ENCODE measurements around the gene CNIH2. TPM values are rescaled to one million over a fixed set of nuclear protein-coding genes. Genes with fewer than 3 reads are reported as not detected.

Gene CNIH2
- polyA plus RNA-seq (2012; ENCODE audit: missing spikeins), result 0.47 TPM

- DNase-seq (ENCODE audit: insufficient read length) (peak; percentile 74), FAIRE-seq (peak; percentile 81)
- TF ChIP-seq TAF1 (IDR thresholded peaks at IDR 0.05; ENCODE audit: borderline replicate concordance, low read depth, low read length) (no peak), POLR2A (IDR thresholded peaks at IDR 0.05; ENCODE audit: low read depth, low read length) (no peak; the same call in 1 of the 2 replicates), POLR2AphosphoS5 (IDR thresholded peaks at IDR 0.05; ENCODE audit: low read depth, low read length) (no peak)
Measured at GRCh38 chr11:66277471-66278362, at the start of gene CNIH2. TSS of gene CNIH2 (plus strand) at chr11:66278175. CDS start at chr11:66278457, 282 bp downstream.

DNA sequence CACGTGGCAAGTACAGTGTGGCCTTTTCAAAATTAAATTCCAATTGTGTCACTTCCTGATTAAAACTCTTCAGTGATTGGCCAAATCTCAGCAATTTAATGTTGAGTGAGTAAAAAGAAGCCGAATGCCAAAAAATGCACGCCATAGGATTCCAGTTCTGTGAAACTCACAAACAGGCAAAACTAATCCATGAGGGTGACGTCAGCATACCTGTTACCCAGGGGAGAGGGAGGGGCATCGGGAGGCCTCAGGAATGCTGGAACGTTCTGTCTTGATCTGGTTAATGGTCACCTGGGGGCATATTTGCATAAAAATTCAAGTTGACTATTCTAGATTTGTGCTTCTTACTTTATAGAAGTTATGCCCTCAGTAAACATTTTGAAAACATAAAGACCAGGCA is 49.5 kb upstream of the CNIH2 start:
- FAIRE-seq (no peak), DNase-seq (ENCODE audit: insufficient read length) (no peak)
- TF ChIP-seq TAF1 (IDR thresholded peaks at IDR 0.05; ENCODE audit: borderline replicate concordance, low read depth, low read length) (no peak), POLR2A (IDR thresholded peaks at IDR 0.05; ENCODE audit: low read depth, low read length) (no peak), POLR2AphosphoS5 (IDR thresholded peaks at IDR 0.05; ENCODE audit: low read depth, low read length) (no peak)

DNA sequence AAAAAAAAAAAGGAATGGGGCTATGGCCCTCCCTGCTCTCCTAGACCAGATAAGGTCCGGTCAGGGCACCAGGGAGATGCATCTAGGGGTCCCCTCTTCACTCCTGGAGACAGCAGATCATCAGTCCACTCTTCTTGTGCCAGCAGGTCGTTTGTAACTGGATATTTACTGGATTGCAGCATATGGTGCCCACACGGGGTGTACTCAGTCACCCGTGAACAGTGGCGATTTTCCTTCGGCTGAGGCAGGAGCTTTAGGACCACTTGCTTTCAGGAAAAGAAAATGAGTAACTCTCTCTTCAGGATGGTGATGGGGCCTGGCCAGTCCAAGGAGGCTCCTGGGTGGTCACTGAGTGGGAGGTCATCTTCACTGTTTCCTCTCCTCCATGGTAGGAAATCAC is 47.8 kb upstream of the CNIH2 start:
- TF ChIP-seq TAF1 (IDR thresholded peaks at IDR 0.05; ENCODE audit: borderline replicate concordance, low read depth, low read length) (no peak), POLR2AphosphoS5 (IDR thresholded peaks at IDR 0.05; ENCODE audit: low read depth, low read length) (no peak)
- no peak for FAIRE-seq
- no peak for DNase-seq (ENCODE audit: insufficient read length)

DNA sequence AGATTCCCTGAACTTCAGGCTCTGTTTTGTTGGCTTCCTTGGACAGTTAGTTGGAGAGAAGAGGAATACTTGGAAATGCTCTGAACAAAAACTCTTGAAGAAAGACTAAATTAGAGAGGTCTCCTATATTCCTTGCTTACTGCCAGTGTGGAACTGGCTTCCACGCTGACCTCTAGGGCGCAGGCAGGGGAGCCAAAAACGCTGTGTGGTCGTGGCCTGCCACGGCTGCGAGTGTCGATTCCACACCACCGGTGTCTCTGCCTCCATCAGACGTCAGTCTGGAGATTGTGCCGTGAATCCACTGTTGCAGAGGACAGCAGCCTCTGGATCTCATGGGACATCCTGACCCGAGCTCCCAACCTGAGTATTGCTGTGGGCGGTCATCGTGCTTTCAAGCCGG is 47.0 kb upstream of the CNIH2 start:
- TF ChIP-seq POLR2AphosphoS5 (IDR thresholded peaks at IDR 0.05; ENCODE audit: low read depth, low read length), result no peak
- DNase-seq (ENCODE audit: insufficient read length), result no peak
- no peak for FAIRE-seq

DNA sequence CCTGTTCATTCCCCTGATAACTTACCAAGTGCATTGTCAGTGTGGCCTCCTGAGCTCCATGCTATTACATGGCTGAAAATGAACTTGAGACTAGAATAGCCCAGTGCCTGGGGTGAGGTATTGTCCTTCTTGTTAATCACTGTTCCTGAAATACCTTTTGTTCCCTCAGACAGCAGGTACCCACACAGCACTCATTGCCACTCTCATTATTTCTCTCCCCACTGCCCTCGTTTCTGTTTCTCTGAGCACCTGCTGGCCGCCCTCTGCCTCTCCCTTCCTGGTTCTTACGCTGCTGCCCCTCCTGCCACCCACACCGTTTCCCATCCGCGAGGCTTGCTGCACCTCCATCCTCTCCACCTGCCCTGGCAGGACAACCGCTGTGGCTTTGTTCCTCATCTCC is 46.4 kb upstream of the CNIH2 start:
- DNase-seq (ENCODE audit: insufficient read length) (no peak), FAIRE-seq (no peak)
- TF ChIP-seq TAF1 (IDR thresholded peaks at IDR 0.05; ENCODE audit: borderline replicate concordance, low read depth, low read length), result no peak
- TF ChIP-seq POLR2A (IDR thresholded peaks at IDR 0.05; ENCODE audit: low read depth, low read length), result no peak
- no peak for TF ChIP-seq POLR2AphosphoS5 (IDR thresholded peaks at IDR 0.05; ENCODE audit: low read depth, low read length)

DNA sequence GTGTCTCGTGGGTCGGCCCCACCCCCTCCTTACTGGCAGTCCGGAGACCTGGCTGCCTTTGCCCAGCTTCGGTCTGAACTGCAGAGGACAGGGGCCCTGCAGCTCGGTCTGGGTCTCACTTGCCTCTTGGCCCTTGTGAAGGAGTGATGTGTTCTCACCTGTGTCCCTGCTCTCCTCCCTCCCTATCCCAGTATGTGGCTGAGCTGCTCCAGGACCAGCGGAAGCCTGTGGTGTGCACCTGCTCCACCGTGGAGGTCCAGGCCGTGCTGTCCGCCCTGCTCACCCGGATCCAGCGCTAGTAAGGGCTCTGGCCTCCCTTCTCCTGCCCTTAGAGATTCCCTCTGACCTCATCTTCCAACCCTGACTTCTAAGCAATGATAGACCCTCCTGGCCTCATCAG is 45.2 kb upstream of the CNIH2 start:
- DNase-seq (ENCODE audit: insufficient read length) (no peak), FAIRE-seq (no peak)
- no peak for TF ChIP-seq TAF1 (IDR thresholded peaks at IDR 0.05; ENCODE audit: borderline replicate concordance, low read depth, low read length)
- no peak for TF ChIP-seq POLR2AphosphoS5 (IDR thresholded peaks at IDR 0.05; ENCODE audit: low read depth, low read length)
- TF ChIP-seq POLR2A (IDR thresholded peaks at IDR 0.05; ENCODE audit: low read depth, low read length), result no peak

DNA sequence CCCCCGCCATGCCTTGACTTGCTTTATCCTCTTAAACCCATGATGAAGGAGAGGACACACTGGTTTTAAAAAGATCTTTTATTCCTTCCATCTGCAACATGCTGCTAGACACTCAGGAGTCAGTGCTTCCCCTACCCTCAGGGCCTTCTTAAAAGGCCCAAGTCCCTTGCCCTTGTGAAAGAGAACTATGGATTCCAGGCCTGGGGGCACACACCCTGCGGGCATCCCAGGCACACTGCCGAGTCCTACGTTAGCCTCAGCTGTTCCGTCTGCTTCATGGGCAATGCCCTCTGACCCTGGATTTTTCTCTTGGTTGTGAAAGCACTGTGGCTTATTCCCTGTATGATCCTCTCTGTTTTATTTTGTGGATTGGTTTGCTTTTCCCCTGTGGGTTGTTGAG is 44.7 kb upstream of the CNIH2 start:
- TF ChIP-seq TAF1 (IDR thresholded peaks at IDR 0.05; ENCODE audit: borderline replicate concordance, low read depth, low read length) (no peak), POLR2A (IDR thresholded peaks at IDR 0.05; ENCODE audit: low read depth, low read length) (no peak), POLR2AphosphoS5 (IDR thresholded peaks at IDR 0.05; ENCODE audit: low read depth, low read length) (no peak)
- DNase-seq (ENCODE audit: insufficient read length), result no peak
- no peak for FAIRE-seq

- TF ChIP-seq POLR2AphosphoS5 (IDR thresholded peaks at IDR 0.05; ENCODE audit: low read depth, low read length), result no peak
- TF ChIP-seq TAF1 (IDR thresholded peaks at IDR 0.05; ENCODE audit: borderline replicate concordance, low read depth, low read length), result no peak
- TF ChIP-seq POLR2A (IDR thresholded peaks at IDR 0.05; ENCODE audit: low read depth, low read length), result no peak
- DNase-seq (ENCODE audit: insufficient read length), result no peak
- no peak for FAIRE-seq
Measured at GRCh38 chr11:66235141-66235540, 42.8 kb upstream of the CNIH2 start.

DNA sequence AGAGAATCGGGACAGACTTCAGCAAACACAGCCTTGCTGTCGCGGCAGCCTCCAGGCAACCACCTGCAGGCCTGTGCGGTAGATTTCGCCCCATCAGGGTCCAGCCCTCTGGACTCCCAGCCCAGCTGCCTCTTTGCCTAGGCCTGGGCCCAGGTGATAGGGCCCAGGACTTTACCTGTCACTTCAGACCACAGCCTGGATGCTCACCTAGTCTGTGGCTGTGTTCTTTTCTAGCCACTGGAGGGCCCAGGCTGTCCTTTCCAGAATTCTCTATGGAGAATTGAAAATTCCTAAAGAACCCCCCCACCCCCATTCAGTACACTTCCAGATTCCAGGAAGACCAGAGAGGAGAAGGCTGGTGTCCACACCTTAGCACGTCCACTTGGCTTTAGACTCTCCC is 40.1 kb upstream of the CNIH2 start:
- TF ChIP-seq TAF1 (IDR thresholded peaks at IDR 0.05; ENCODE audit: borderline replicate concordance, low read depth, low read length) (no peak), POLR2A (IDR thresholded peaks at IDR 0.05; ENCODE audit: low read depth, low read length) (no peak), POLR2AphosphoS5 (IDR thresholded peaks at IDR 0.05; ENCODE audit: low read depth, low read length) (no peak)
- FAIRE-seq (no peak), DNase-seq (ENCODE audit: insufficient read length) (no peak)

GRCh38 chr11:66238786-66239413 is 39.1 kb upstream of the CNIH2 start:
- no peak for DNase-seq (ENCODE audit: insufficient read length)
- TF ChIP-seq TAF1 (IDR thresholded peaks at IDR 0.05; ENCODE audit: borderline replicate concordance, low read depth, low read length) (no peak), POLR2A (IDR thresholded peaks at IDR 0.05; ENCODE audit: low read depth, low read length) (no peak), POLR2AphosphoS5 (IDR thresholded peaks at IDR 0.05; ENCODE audit: low read depth, low read length) (no peak)
- FAIRE-seq, result no peak

DNA sequence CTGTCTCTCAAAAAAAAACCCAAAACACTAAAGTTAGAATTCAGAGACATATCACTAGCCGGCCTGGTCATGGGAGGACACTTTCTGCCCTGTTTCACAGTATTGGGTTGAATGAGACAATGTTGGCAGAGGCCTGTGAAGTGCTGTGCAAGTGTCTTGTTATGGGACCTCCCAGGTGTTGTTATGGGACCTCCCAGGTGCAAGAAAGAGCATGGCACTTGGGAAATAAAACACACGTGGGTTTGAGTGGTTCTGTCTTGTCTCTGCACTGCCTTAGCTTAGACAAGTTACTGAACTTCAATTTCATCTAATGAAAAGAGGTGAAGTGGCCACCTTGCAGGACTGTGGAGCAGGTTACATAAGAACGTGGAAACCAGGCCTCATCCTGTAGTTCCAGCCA is 38.5 kb upstream of the CNIH2 start:
- no peak for TF ChIP-seq TAF1 (IDR thresholded peaks at IDR 0.05; ENCODE audit: borderline replicate concordance, low read depth, low read length)
- TF ChIP-seq POLR2A (IDR thresholded peaks at IDR 0.05; ENCODE audit: low read depth, low read length), result no peak
- no peak for TF ChIP-seq POLR2AphosphoS5 (IDR thresholded peaks at IDR 0.05; ENCODE audit: low read depth, low read length)
- DNase-seq (ENCODE audit: insufficient read length), result no peak
- no peak for FAIRE-seq
